ENCODE measurements around the gene CNTFR.

CNTFR gene

GRCh38 chr9:34620061-34620994, 30.8 kb upstream of the CNTFR start, which contains the start of gene DCTN3:
DCTN3 (minus strand) TSS chr9:34620495; CDS start chr9:34620464, 31 bp downstream.
- DNase-seq (ENCODE audit: low spot score) = peak; percentile 96

GRCh38 chr9:34615132-34615531, 25.6 kb upstream of the CNTFR start:
- DNase-seq (ENCODE audit: low spot score) = no peak

GRCh38 chr9:34612788-34613390, 23.4 kb upstream of the CNTFR start:
- peak; percentile 90 for DNase-seq (ENCODE audit: low spot score)

- peak; percentile 88 for DNase-seq (ENCODE audit: low spot score)
Measured at GRCh38 chr9:34611811-34612787, 22.6 kb upstream of the CNTFR start, which contains the start of gene RPP25L. RPP25L (minus strand) TSS chr9:34612097; CDS start chr9:34611296, 801 bp downstream.

GRCh38 chr9:34611251-34611810, 21.8 kb upstream of the CNTFR start:
- peak; percentile 29 for DNase-seq (ENCODE audit: low spot score)

- no peak for DNase-seq (ENCODE audit: low spot score)
Measured at GRCh38 chr9:34610434-34611206, 21.1 kb upstream of the CNTFR start.

- DNase-seq (ENCODE audit: low spot score) = no peak
Measured at GRCh38 chr9:34607331-34607730, 17.8 kb upstream of the CNTFR start.

- DNase-seq (ENCODE audit: low spot score) = no peak
Measured at GRCh38 chr9:34606905-34607304, 17.4 kb upstream of the CNTFR start.

GRCh38 chr9:34606190-34606589, 16.7 kb upstream of the CNTFR start:
- DNase-seq (ENCODE audit: low spot score) = no peak

GRCh38 chr9:34603610-34604231, 14.2 kb upstream of the CNTFR start:
- DNase-seq (ENCODE audit: low spot score) = peak; percentile 83

- DNase-seq (ENCODE audit: low spot score) = no peak
Measured at GRCh38 chr9:34601937-34602573, 12.5 kb upstream of the CNTFR start.

GRCh38 chr9:34600908-34601307, 11.4 kb upstream of the CNTFR start:
- no peak for DNase-seq (ENCODE audit: low spot score)

- no peak for DNase-seq (ENCODE audit: low spot score)
Measured at GRCh38 chr9:34599546-34599945, 10.0 kb upstream of the CNTFR start.

- DNase-seq (ENCODE audit: low spot score) = no peak
Measured at GRCh38 chr9:34594177-34594576, 4.7 kb upstream of the CNTFR start.

- DNase-seq (ENCODE audit: low spot score) = no peak
Measured at GRCh38 chr9:34592895-34593601, 3.5 kb upstream of the CNTFR start.

GRCh38 chr9:34591917-34592866, 2.7 kb upstream of the CNTFR start:
- no peak for DNase-seq (ENCODE audit: low spot score)

GRCh38 chr9:34591248-34591916, 1.9 kb upstream of the CNTFR start:
- DNase-seq (ENCODE audit: low spot score) = peak; percentile 63
